Thyroid gland (tissue), 4 donors: ENCODE results near the gene RHBDL3.

Source experiments
- POLR2A ChIP-seq, 2 donors: fragments of 450-650 bp; IDR thresholded peaks; one replicate each; pipeline ENCODE4 v1.6.1; 2017; ENCODE audit warnings: antibody characterized with exemption in 2 of 2, mild to moderate bottlenecking in 2 of 2, moderate library complexity in 1 of 2
- TF ChIP-seq, protein P1 (sequence below), 6 experiments: fragments of 200-600 bp in 3 of 6; fragments of 450-650 bp in 3 of 6; sonication (generic) in 3 of 6; IDR thresholded peaks; one replicate each; pipeline ENCODE4 v1.5.1; 2016 to 2019; ENCODE audit warnings: antibody characterized with exemption in 6 of 6, mild to moderate bottlenecking in 2 of 6, inconsistent platforms in 1 of 6, moderate library complexity in 1 of 6

DNA sequence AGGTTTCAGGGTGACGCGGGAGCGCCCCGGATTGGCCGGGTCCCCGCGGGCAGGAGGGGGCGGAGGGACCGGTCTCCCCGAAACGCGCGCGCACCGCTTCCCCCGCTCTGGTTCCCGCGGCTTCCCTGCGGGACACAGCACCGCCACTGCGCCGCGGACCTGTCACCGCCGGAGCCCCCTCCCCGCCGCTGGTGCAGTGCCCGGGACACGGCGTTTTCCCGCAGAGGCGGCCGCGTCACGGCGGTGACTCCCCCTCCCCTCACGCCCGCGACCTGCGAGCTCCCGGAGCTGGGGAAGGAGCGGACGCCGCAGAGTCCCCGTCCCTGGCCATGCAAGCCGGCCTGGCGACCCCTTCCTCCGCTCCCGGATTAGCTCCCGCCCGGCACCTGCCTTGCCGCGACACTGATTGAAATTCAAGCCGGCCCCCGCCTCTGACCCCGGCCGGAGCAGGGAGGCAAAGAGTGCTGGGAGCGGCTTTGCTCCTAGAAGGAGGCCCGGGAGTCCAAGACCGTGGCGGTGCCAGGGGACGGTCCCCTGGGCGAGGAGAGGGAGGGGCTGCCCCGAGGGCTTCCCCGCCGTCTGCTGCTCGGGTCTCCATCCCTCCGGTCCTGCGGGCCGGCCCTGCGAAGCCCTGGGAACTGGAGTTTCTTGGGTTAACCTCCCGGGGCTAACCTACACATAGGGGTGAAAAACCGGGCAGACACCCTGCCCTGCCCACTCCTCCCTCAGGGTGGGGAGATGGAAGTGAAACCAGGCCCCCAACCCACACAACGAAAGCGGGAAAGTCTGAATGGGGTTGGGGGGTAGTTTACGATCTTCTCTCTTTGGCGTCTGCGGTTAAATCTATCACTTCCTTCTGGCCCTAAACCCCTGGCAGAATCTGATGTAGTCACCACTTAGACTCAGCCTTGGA is 1.0 kb downstream of the RHBDL3 start:
- TF ChIP-seq, protein P1, sequence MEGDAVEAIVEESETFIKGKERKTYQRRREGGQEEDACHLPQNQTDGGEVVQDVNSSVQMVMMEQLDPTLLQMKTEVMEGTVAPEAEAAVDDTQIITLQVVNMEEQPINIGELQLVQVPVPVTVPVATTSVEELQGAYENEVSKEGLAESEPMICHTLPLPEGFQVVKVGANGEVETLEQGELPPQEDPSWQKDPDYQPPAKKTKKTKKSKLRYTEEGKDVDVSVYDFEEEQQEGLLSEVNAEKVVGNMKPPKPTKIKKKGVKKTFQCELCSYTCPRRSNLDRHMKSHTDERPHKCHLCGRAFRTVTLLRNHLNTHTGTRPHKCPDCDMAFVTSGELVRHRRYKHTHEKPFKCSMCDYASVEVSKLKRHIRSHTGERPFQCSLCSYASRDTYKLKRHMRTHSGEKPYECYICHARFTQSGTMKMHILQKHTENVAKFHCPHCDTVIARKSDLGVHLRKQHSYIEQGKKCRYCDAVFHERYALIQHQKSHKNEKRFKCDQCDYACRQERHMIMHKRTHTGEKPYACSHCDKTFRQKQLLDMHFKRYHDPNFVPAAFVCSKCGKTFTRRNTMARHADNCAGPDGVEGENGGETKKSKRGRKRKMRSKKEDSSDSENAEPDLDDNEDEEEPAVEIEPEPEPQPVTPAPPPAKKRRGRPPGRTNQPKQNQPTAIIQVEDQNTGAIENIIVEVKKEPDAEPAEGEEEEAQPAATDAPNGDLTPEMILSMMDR (IDR thresholded peaks at IDR 0.05) = no peak
- TF ChIP-seq POLR2A (IDR thresholded peaks at IDR 0.05) = no peak
